ENCODE results near the gene BAIAP3. TPM values are rescaled to one million over a fixed set of nuclear protein-coding genes. Genes with fewer than 3 reads are reported as not detected.

The BAIAP3 gene
- total and polyA plus RNA-seq, 2 of the 4 experiments (the other 2 are of a cell fraction), result 0.36 to 0.65 TPM

GRCh38 chr16:1299868-1300203, 33.6 kb upstream of the BAIAP3 start:
- Histone ChIP-seq H4K8ac (ENCODE audit: low read depth in 2 of 2, low read length in 2 of 2) (no peak overlapping the region), H3K9me3 (ENCODE audit: control insufficient read depth, insufficient read depth, low read length) (no peaks in the 10 kb centered on the region), H3K27ac (ENCODE audit: insufficient read depth, low read length) (no peak overlapping the region), H3K23ac (ENCODE audit: low read depth, low read length) (no peak overlapping the region), H2BK120ac (ENCODE audit: low read depth, low read length) (no peak overlapping the region), H2AFZ (replicated peaks; ENCODE audit: low read length, poor library complexity) (no peak overlapping the region), H3K9me1 (ENCODE audit: insufficient read depth, low read length) (peaks cover 3% of the 10 kb centered on the region; the same call in 1 of the 2 replicates), H3K4me1 (ENCODE audit: control insufficient read depth, insufficient read depth, low read length) (peaks cover 5% of the 10 kb centered on the region; the same call in 1 of the 2 replicates), H4K91ac (ENCODE audit: insufficient read depth, low read depth, low read length) (no peak overlapping the region), H3K4me3 (ENCODE audit: insufficient read depth, low read depth, low read length) (no peak overlapping the region), H3K18ac (ENCODE audit: low read depth, low read length) (no peak overlapping the region), H3K14ac (replicated peaks; ENCODE audit: low read depth, low read length) (no peak overlapping the region), H3K9ac (ENCODE audit: low read depth, low read length) (no peak overlapping the region), H3K4me2 (ENCODE audit: low read depth, low read length) (no peak overlapping the region), H2AK5ac (ENCODE audit: low read depth, low read length) (no peak overlapping the region), H2AK9ac (replicated peaks; ENCODE audit: low read depth, low read length, poor library complexity) (no peak overlapping the region), H3K79me1 (ENCODE audit: low read depth in 1 of 2, low read length in 2 of 2) (no peaks in the 10 kb centered on the region), H4K20me1 (ENCODE audit: insufficient read depth, low read length) (no peaks in the 10 kb centered on the region), H4K5ac (ENCODE audit: low read depth, low read length) (no peak overlapping the region), H2BK15ac (ENCODE audit: low read depth, low read length) (no peak overlapping the region), H3K4ac (ENCODE audit: low read depth, low read length) (no peak overlapping the region), H3K27me3 (ENCODE audit: control insufficient read depth, insufficient read depth, low read length) (peaks cover 13% of the 10 kb centered on the region), H2BK20ac (ENCODE audit: low read depth, low read length) (no peak overlapping the region), H3K56ac (ENCODE audit: extremely low read depth, insufficient read depth, low read length) (no peak overlapping the region), H3K36me3 (ENCODE audit: control insufficient read depth, insufficient read depth, low read length) (no peaks in the 10 kb centered on the region), H2BK5ac (ENCODE audit: low read depth, low read length, poor library complexity, severe bottlenecking) (no peak overlapping the region)
- in situ Hi-C loops (cut with MboI; ENCODE audit: low sequenced_read_pairs) (no loop called here), intact Hi-C loops (cut with micrococcal nuclease) (no loop called here), dilution Hi-C loops (cut with HindIII; ENCODE audit: low sequenced_read_pairs, unreplicated experiment) (no loop called here)
- POLR2A ChIA-PET (ENCODE audit: unreplicated experiment), result no interaction called here
- no TSS peak for BruUV-seq (replicated peaks)
- DNase-seq (no peak), ATAC-seq (ENCODE audit: low read depth) (no peak)
- CTCF ChIA-PET, result no interaction called here
- WGBS, 2 experiments (ENCODE audit: extremely low coverage in 2 of 2, insufficient read length in 1 of 2), result 80% methylated on average over 5 of the region's 12 CpGs; no CpG with 5 or more reads in 1 of the 2 experiments
- no peak for TF ChIP-seq SMC3 (IDR thresholded peaks at IDR 0.05; ENCODE audit: low read depth, low read length)
- TF ChIP-seq RAD21 (IDR thresholded peaks at IDR 0.05; ENCODE audit: low read length), result no peak
- no peak for TF ChIP-seq MAZ (IDR thresholded peaks at IDR 0.05; ENCODE audit: borderline replicate concordance, low read depth, low read length)
- no peak for TF ChIP-seq CTCF (conservative IDR thresholded peaks at IDR 0.05; ENCODE audit: low read depth, low read length)
- TF ChIP-seq CEBPB (IDR thresholded peaks at IDR 0.05; ENCODE audit: low read depth, low read length), result no peak
- no peak for TF ChIP-seq MAFK (IDR thresholded peaks at IDR 0.05; ENCODE audit: low read depth, low read length)
- no peak for TF ChIP-seq ELK1 (IDR thresholded peaks at IDR 0.05; ENCODE audit: borderline replicate concordance, low read depth, low read length)
- no peak for TF ChIP-seq USF2 (IDR thresholded peaks at IDR 0.05; ENCODE audit: low read depth, low read length)
- TF ChIP-seq RFX5 (IDR thresholded peaks at IDR 0.05; ENCODE audit: low read depth, low read length), result no peak
- no peak for TF ChIP-seq CHD1 (IDR thresholded peaks at IDR 0.05; ENCODE audit: low read depth, low read length)
- no peak for TF ChIP-seq BHLHE40 (IDR thresholded peaks at IDR 0.05; ENCODE audit: low read depth, low read length)
- no peak for TF ChIP-seq RCOR1 (IDR thresholded peaks at IDR 0.05; ENCODE audit: insufficient replicate concordance, low read length)
- no peak for TF ChIP-seq MXI1 (IDR thresholded peaks at IDR 0.05; ENCODE audit: borderline replicate concordance, low read depth, low read length)

Data from IMR-90 (cell line).